Peyer's patch (tissue), 4 donors: ENCODE results near the gene FBXO28.

Source experiments
- CTCF ChIP-seq, 6 experiments: fragments of 450-650 bp in 4 of 6; fragments of 200-600 bp in 2 of 6; sonication (generic) in 1 of 6; IDR thresholded peaks; one replicate each; pipeline ENCODE4 v1.5.1; 2017 to 2019; ENCODE audit warnings: antibody characterized with exemption in 6 of 6, mild to moderate bottlenecking in 3 of 6, moderate library complexity in 1 of 6
- POLR2A ChIP-seq, 2 donors: fragments of 450-650 bp; IDR thresholded peaks; one replicate each; pipeline ENCODE4 v1.5.1; 2017; ENCODE audit warnings: antibody characterized with exemption in 2 of 2, mild to moderate bottlenecking in 2 of 2, moderate library complexity in 2 of 2

- TF ChIP-seq POLR2A (IDR thresholded peaks at IDR 0.05) (no peak), CTCF (IDR thresholded peaks at IDR 0.05) (no peak)
Observed at GRCh38 chr1:224211206-224211962, 97.5 kb downstream of the FBXO28 start.
